Measurements from ENCODE around the gene PIP5KL1. TPM values are rescaled to one million over a fixed set of nuclear protein-coding genes. Genes with fewer than 3 reads are reported as not detected.

The PIP5KL1 gene
- total RNA-seq, 1 experiment from 2014 or later, result 16.8 TPM

DNA sequence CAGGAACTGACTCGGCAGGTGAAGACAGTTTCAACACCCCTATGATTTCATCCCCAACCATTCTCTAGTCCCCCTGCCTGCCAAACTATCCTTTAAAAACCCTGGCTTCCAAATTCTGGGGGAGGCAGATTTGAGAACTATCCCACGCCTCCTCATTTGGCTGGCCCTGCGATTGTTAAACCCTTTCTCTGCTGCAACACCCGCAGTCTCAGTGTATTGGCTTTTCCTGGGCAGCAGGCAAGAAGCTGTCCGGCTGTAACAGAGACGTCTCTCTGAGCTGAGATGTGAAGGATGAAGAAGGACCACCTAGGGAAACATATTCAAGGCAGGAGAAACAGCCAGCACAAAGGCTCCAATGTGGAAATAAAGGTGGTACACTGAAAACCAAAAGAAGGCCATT lies 37.7 kb downstream of the PIP5KL1 start:
- ChIA-PET POLR2A (no interaction called here), CTCF (interaction anchor here (0.6 kb wide), 1 partner anchor 92 kb away, joined by 4 read pairs; no protein-coding TSS in a partner anchor)
- DNase-seq (ENCODE audit: low spot score), result no peak
- Mint-ChIP-seq H3K36me3 (peaks cover 63% of the 10 kb centered on the region), H3K4me1 (peaks cover 9% of the 10 kb centered on the region), H3K4me3 (no peak overlapping the region), H3K9me3 (peaks cover 6% of the 10 kb centered on the region; the same call in 1 of the 2 replicates), H3K27ac (no peak overlapping the region), H3K27me3 (ENCODE audit: low read depth) (no peaks in the 10 kb centered on the region)
- no peak for TF ChIP-seq ZNF425 (CRISPR knock-in tag; conservative IDR thresholded peaks at IDR 0.05)
- TF ChIP-seq ZNF423 (CRISPR knock-in tag; IDR thresholded peaks at IDR 0.05), result no peak
- no peak for TF ChIP-seq JUN (CRISPR knock-in tag; IDR thresholded peaks at IDR 0.05)
- TF ChIP-seq ZNF532 (CRISPR knock-in tag; IDR thresholded peaks at IDR 0.05; ENCODE audit: borderline replicate concordance), result no peak
- no peak for TF ChIP-seq MLX (CRISPR knock-in tag; IDR thresholded peaks at IDR 0.05)
- ATAC-seq, result no peak

GRCh38 chr9:127890053-127890452 lies 40.5 kb downstream of the PIP5KL1 start:
- Mint-ChIP-seq H3K27ac (no peak overlapping the region), H3K36me3 (peaks cover 64% of the 10 kb centered on the region), H3K9me3 (peaks cover 6% of the 10 kb centered on the region; the same call in 1 of the 2 replicates), H3K27me3 (ENCODE audit: low read depth) (no peaks in the 10 kb centered on the region), H3K4me1 (peaks cover 7% of the 10 kb centered on the region; the same call in 1 of the 2 replicates), H3K4me3 (no peak overlapping the region)
- ChIA-PET CTCF (interaction anchor here (1.0 kb wide), 1 partner anchor 20 kb away, joined by 3 read pairs; no protein-coding TSS in a partner anchor), POLR2A (interaction anchor here (1.5 kb wide), 1 partner anchor 13 kb away, joined by 3 read pairs; no protein-coding TSS in a partner anchor)
- ATAC-seq, result no peak
- no peak for DNase-seq (ENCODE audit: low spot score)
- TF ChIP-seq TEAD4 (CRISPR knock-in tag; IDR thresholded peaks at IDR 0.05), result no peak
- TF ChIP-seq ZNF532 (CRISPR knock-in tag; IDR thresholded peaks at IDR 0.05; ENCODE audit: borderline replicate concordance), result no peak
- TF ChIP-seq ZNF138 (CRISPR knock-in tag; conservative IDR thresholded peaks at IDR 0.05), result no peak
- no peak for TF ChIP-seq HMGXB4 (CRISPR knock-in tag; IDR thresholded peaks at IDR 0.05)
- no peak for TF ChIP-seq MYBL2 (CRISPR knock-in tag; IDR thresholded peaks at IDR 0.05)
- TF ChIP-seq ZNF317 (CRISPR knock-in tag; IDR thresholded peaks at IDR 0.05; ENCODE audit: borderline replicate concordance, low read depth), result no peak
- TF ChIP-seq OVOL2 (CRISPR knock-in tag; IDR thresholded peaks at IDR 0.05; ENCODE audit: borderline replicate concordance), result no peak
- TF ChIP-seq SMAD4 (CRISPR knock-in tag; IDR thresholded peaks at IDR 0.05), result no peak
- no peak for TF ChIP-seq MXD4 (CRISPR knock-in tag; IDR thresholded peaks at IDR 0.05; ENCODE audit: borderline replicate concordance)
- no peak for TF ChIP-seq NR1H2 (CRISPR knock-in tag; IDR thresholded peaks at IDR 0.05)
- TF ChIP-seq, protein P1, sequence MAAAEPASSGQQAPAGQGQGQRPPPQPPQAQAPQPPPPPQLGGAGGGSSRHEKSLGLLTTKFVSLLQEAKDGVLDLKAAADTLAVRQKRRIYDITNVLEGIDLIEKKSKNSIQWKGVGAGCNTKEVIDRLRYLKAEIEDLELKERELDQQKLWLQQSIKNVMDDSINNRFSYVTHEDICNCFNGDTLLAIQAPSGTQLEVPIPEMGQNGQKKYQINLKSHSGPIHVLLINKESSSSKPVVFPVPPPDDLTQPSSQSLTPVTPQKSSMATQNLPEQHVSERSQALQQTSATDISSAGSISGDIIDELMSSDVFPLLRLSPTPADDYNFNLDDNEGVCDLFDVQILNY (CRISPR knock-in tag; IDR thresholded peaks at IDR 0.05), result no peak
- no peak for TF ChIP-seq CREM (CRISPR knock-in tag; IDR thresholded peaks at IDR 0.05)
- TF ChIP-seq JAZF1 (CRISPR knock-in tag; IDR thresholded peaks at IDR 0.05), result no peak
- TF ChIP-seq ZNF219 (CRISPR knock-in tag; IDR thresholded peaks at IDR 0.05; ENCODE audit: borderline replicate concordance), result no peak
